Tibial nerve (tissue), 3 donors: Measurements from ENCODE around the gene PSORS1C2.

Source experiments
- POLR2A ChIP-seq, 2 donors: fragments of 450-650 bp; IDR thresholded peaks; one replicate each; pipeline ENCODE4 v1.6.1; 2017; ENCODE audit warnings: antibody characterized with exemption in 2 of 2, mild to moderate bottlenecking in 2 of 2, moderate library complexity in 2 of 2
- TF ChIP-seq, protein P1 (sequence below), 5 experiments: fragments of 200-600 bp in 3 of 5; fragments of 450-650 bp in 2 of 5; sonication (generic) in 3 of 5; IDR thresholded peaks; one replicate each; pipeline ENCODE4 v1.5.1; 2016 to 2019; ENCODE audit warnings: antibody characterized with exemption in 5 of 5, mild to moderate bottlenecking in 3 of 5, moderate library complexity in 2 of 5

DNA sequence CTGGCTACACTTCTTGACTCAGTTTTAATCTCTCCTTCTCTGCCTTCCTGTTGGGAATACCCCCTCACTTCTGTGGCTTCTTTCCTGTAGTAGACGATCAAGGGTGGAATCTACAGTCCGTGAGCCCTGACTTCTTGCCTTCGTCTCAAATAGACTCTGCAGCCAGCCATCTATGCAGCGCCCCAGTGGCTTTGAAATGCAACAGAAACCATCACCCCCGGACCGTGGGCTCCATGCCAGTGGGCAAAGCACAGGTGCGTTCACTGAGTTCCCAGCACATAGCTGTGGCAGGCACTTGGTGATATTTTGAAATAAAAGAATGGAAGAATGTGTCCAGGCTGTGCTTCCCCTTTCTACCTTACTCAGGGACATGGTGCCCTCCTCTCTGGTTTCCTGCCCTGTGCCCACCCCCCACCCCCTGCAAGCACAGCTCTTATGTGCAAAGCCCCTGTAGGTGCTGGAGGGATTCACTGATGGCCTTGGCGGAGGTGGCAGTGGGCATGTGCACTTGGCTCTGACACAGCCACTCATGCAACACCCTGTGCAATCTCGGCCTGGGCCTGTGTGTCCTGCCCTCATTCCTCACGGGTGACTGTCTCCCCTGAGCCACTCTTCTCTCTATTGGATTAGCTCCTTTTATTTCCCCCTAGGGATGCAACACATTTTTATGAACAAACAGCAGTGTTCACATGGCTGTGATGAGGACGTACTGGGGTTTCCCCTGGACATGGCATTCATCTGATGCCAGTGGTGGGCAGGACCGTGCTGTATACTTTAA is 13.1 kb downstream of the PSORS1C2 start:
- TF ChIP-seq, protein P1, sequence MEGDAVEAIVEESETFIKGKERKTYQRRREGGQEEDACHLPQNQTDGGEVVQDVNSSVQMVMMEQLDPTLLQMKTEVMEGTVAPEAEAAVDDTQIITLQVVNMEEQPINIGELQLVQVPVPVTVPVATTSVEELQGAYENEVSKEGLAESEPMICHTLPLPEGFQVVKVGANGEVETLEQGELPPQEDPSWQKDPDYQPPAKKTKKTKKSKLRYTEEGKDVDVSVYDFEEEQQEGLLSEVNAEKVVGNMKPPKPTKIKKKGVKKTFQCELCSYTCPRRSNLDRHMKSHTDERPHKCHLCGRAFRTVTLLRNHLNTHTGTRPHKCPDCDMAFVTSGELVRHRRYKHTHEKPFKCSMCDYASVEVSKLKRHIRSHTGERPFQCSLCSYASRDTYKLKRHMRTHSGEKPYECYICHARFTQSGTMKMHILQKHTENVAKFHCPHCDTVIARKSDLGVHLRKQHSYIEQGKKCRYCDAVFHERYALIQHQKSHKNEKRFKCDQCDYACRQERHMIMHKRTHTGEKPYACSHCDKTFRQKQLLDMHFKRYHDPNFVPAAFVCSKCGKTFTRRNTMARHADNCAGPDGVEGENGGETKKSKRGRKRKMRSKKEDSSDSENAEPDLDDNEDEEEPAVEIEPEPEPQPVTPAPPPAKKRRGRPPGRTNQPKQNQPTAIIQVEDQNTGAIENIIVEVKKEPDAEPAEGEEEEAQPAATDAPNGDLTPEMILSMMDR (IDR thresholded peaks at IDR 0.05) = no peak
- TF ChIP-seq POLR2A (IDR thresholded peaks at IDR 0.05) = no peak
